Nephron progenitor cell (in vitro differentiated cells): ENCODE results near the gene B9D2.

ENCODE experiments used
- DNase-seq: peaks from one replicate; pipeline ENCODE4 v3.0.0; 2021
- H3K27ac Mint-ChIP-seq: 2 replicates; pipeline ENCODE4 v1.8.0; 2021; ENCODE audit warnings: mild to moderate bottlenecking, moderate library complexity, mixed read lengths
- H3K27me3 Mint-ChIP-seq: 2 replicates; pipeline ENCODE4 v1.8.0; 2021; ENCODE audit warnings: mild to moderate bottlenecking, low read depth, mixed read lengths; ENCODE audit not compliant: poor library complexity
- H3K36me3 Mint-ChIP-seq: 2 replicates; pipeline ENCODE4 v1.8.0; 2021; ENCODE audit warnings: low read depth, mixed read lengths
- H3K4me1 Mint-ChIP-seq: 2 replicates; pipeline ENCODE4 v1.8.0; 2021; ENCODE audit warnings: mixed read lengths
- H3K4me3 Mint-ChIP-seq: 2 replicates; pipeline ENCODE4 v1.8.0; 2021; ENCODE audit warnings: mild to moderate bottlenecking, moderate library complexity, mixed read lengths
- H3K9me3 Mint-ChIP-seq: 2 replicates; pipeline ENCODE4 v1.8.0; 2021; ENCODE audit warnings: mild to moderate bottlenecking, moderate library complexity, mixed read lengths
- CTCF ChIP-seq: fragments of 200-600 bp; sonication (generic); IDR thresholded peaks from 2 replicates; pipeline ENCODE4 v1.5.0; 2021; ENCODE audit warnings: antibody characterized with exemption

B9D2 gene

GRCh38 chr19:41402010-41402409 lies 38.1 kb upstream of the B9D2 start:
- no peak for TF ChIP-seq CTCF
- DNase-seq, result no peak
- H3K36me3 Mint-ChIP-seq, result peaks cover 4% of the 10 kb centered on the region
- no peaks in the 10 kb centered on the region for H3K27me3 Mint-ChIP-seq
- H3K4me1 Mint-ChIP-seq, result peaks cover 27% of the 10 kb centered on the region
- no peak overlapping the region for H3K4me3 Mint-ChIP-seq
- H3K9me3 Mint-ChIP-seq, result no peaks in the 10 kb centered on the region
- H3K27ac Mint-ChIP-seq, result no peak overlapping the region

- TF ChIP-seq CTCF, result no peak
- peaks cover 29% of the 10 kb centered on the region for H3K4me1 Mint-ChIP-seq
- no peaks in the 10 kb centered on the region for H3K27me3 Mint-ChIP-seq
- no peaks in the 10 kb centered on the region for H3K9me3 Mint-ChIP-seq
- peaks cover 4% of the 10 kb centered on the region for H3K36me3 Mint-ChIP-seq
- H3K4me3 Mint-ChIP-seq, result no peak overlapping the region
- no peak for DNase-seq
- H3K27ac Mint-ChIP-seq, result peak overlapping the region; percentile 78
Observed at GRCh38 chr19:41401483-41401882, 37.5 kb upstream of the B9D2 start.

- no peaks in the 10 kb centered on the region for H3K27me3 Mint-ChIP-seq
- no peak overlapping the region for H3K27ac Mint-ChIP-seq
- H3K4me1 Mint-ChIP-seq, result peaks cover 44% of the 10 kb centered on the region
- H3K9me3 Mint-ChIP-seq, result no peaks in the 10 kb centered on the region
- peak overlapping the region; percentile 100 for H3K4me3 Mint-ChIP-seq
- no peak for TF ChIP-seq CTCF
- DNase-seq, result no peak
- peaks cover 4% of the 10 kb centered on the region for H3K36me3 Mint-ChIP-seq
Observed at GRCh38 chr19:41399525-41399924, 35.6 kb upstream of the B9D2 start.

GRCh38 chr19:41399091-41399490 lies 35.1 kb upstream of the B9D2 start:
- TF ChIP-seq CTCF, result no peak
- H3K4me3 Mint-ChIP-seq, result peak overlapping the region; percentile 100
- H3K9me3 Mint-ChIP-seq, result no peaks in the 10 kb centered on the region
- H3K4me1 Mint-ChIP-seq, result peaks cover 44% of the 10 kb centered on the region
- H3K27me3 Mint-ChIP-seq, result no peaks in the 10 kb centered on the region
- DNase-seq, result no peak
- peaks cover 4% of the 10 kb centered on the region for H3K36me3 Mint-ChIP-seq
- H3K27ac Mint-ChIP-seq, result peak overlapping the region; percentile 20

- Mint-ChIP-seq H3K36me3 (peaks cover 4% of the 10 kb centered on the region), H3K4me1 (peaks cover 44% of the 10 kb centered on the region), H3K27me3 (no peaks in the 10 kb centered on the region), H3K9me3 (no peaks in the 10 kb centered on the region), H3K4me3 (peak overlapping the region; percentile 100), H3K27ac (peak overlapping the region; percentile 20)
- no peak for DNase-seq
- no peak for TF ChIP-seq CTCF
Observed at GRCh38 chr19:41398598-41398997, 34.6 kb upstream of the B9D2 start.

- Mint-ChIP-seq H3K4me1 (peaks cover 44% of the 10 kb centered on the region), H3K4me3 (peak overlapping the region; percentile 100), H3K27ac (peak overlapping the region; percentile 100), H3K27me3 (no peaks in the 10 kb centered on the region), H3K36me3 (peaks cover 3% of the 10 kb centered on the region), H3K9me3 (no peaks in the 10 kb centered on the region)
- TF ChIP-seq CTCF, result no peak
- no peak for DNase-seq
Observed at GRCh38 chr19:41398050-41398418, 34.1 kb upstream of the B9D2 start.
